GM23338 (cell line): Measurements from ENCODE around the gene FTO. TPM values are rescaled to one million over a fixed set of nuclear protein-coding genes. Genes with fewer than 3 reads are reported as not detected.

Experiments
- ATAC-seq: fragments of 200-7000 bp; cut with Tn5 transposase; 3 replicates; pipeline ENCODE4 v1.9.1; 2020
- DNase-seq: peaks from one replicate; pipeline ENCODE4 v3.0.0-alpha.2; 2015; ENCODE audit warnings: low spot score
- H2AFZ ChIP-seq: fragments of 200-600 bp; sonication (generic); 2 replicates; pipeline ENCODE4 v1.8.0; 2016; ENCODE audit warnings: antibody characterized with exemption, mild to moderate bottlenecking, moderate library complexity
- H3F3A ChIP-seq: fragments of 200-600 bp; sonication (generic); replicated peaks from 2 replicates; pipeline ENCODE4 v1.8.0; 2017; ENCODE audit warnings: antibody characterized with exemption, mixed run types, low read depth
- H3K27ac ChIP-seq: fragments of 200-600 bp; sonication (generic); 2 replicates; pipeline ENCODE4 v1.6.1; 2016; ENCODE audit warnings: low read depth
- H3K27me3 ChIP-seq: fragments of 200-600 bp; sonication (generic); 2 replicates; pipeline ENCODE4 v1.8.0; 2016; ENCODE audit warnings: mild to moderate bottlenecking, mixed run types, moderate library complexity; ENCODE audit not compliant: insufficient read depth
- H3K36me3 ChIP-seq: fragments of 200-600 bp; sonication (generic); 2 replicates; pipeline ENCODE4 v1.8.0; 2016; ENCODE audit warnings: mild to moderate bottlenecking; ENCODE audit not compliant: insufficient read depth
- H3K4me1 ChIP-seq: fragments of 200-600 bp; sonication (generic); 2 replicates; pipeline ENCODE4 v1.8.0; 2016; ENCODE audit warnings: mild to moderate bottlenecking, moderate library complexity; ENCODE audit not compliant: insufficient read depth
- H3K4me2 ChIP-seq: fragments of 200-600 bp; sonication (generic); 2 replicates; pipeline ENCODE4 v1.7.1; 2017; ENCODE audit warnings: mixed run types
- H3K4me3 ChIP-seq: fragments of 200-600 bp; sonication (generic); 2 replicates; pipeline ENCODE4 v1.6.1; 2016; ENCODE audit warnings: mixed run types
- H3K79me2 ChIP-seq: fragments of 200-600 bp; sonication (generic); replicated peaks from 2 replicates; pipeline ENCODE4 v1.8.0; 2017; ENCODE audit warnings: mild to moderate bottlenecking; ENCODE audit not compliant: insufficient read depth
- H3K9me2 ChIP-seq: fragments of 200-600 bp; sonication (generic); 2 replicates; pipeline ENCODE4 v1.8.0; 2017; ENCODE audit not compliant: insufficient read depth
- H4K20me1 ChIP-seq: fragments of 200-600 bp; sonication (generic); replicated peaks from 2 replicates; pipeline ENCODE4 v1.8.0; 2017; ENCODE audit warnings: mild to moderate bottlenecking; ENCODE audit not compliant: insufficient read depth
- H3K27ac Mint-ChIP-seq: 2 replicates; pipeline ENCODE4 v1.8.0; 2020; ENCODE audit warnings: inconsistent platforms, mild to moderate bottlenecking, moderate library complexity, mixed read lengths
- H3K27me3 Mint-ChIP-seq: 3 replicates; pipeline ENCODE4 v1.8.0; 2022; ENCODE audit warnings: low read depth, mild to moderate bottlenecking, moderate library complexity, mixed read lengths, inconsistent platforms; ENCODE audit not compliant: insufficient read depth, poor library complexity
- H3K36me3 Mint-ChIP-seq: 3 replicates; pipeline ENCODE4 v1.8.0; 2021; ENCODE audit warnings: low read depth, mild to moderate bottlenecking, inconsistent platforms, moderate library complexity, mixed read lengths
- H3K4me1 Mint-ChIP-seq: 3 replicates; pipeline ENCODE4 v1.8.0; 2020; ENCODE audit warnings: mild to moderate bottlenecking, inconsistent platforms, mixed read lengths
- H3K4me3 Mint-ChIP-seq: 3 replicates; pipeline ENCODE4 v1.8.0; 2021; ENCODE audit warnings: moderate library complexity, mild to moderate bottlenecking, inconsistent platforms, mixed read lengths
- H3K9me3 Mint-ChIP-seq: 3 replicates; pipeline ENCODE4 v1.8.0; 2020; ENCODE audit warnings: moderate library complexity, mild to moderate bottlenecking, inconsistent platforms, mixed read lengths
- CREB1 ChIP-seq: fragments of 250-450 bp; sonication (Bioruptor Pico); IDR thresholded peaks from 2 replicates; pipeline ENCODE4 v1.5.0; 2020; ENCODE audit warnings: low read depth, mild to moderate bottlenecking, moderate library complexity
- EZH2 ChIP-seq: fragments of 200-600 bp; sonication (generic); IDR thresholded peaks from one replicate; pipeline ENCODE4 v1.8.0; 2017; ENCODE audit warnings: antibody characterized with exemption, mild to moderate bottlenecking, low read depth; ENCODE audit not compliant: unreplicated experiment
- EZH2phosphoT487 ChIP-seq: fragments of 200-600 bp; sonication (generic); IDR thresholded peaks from one replicate; pipeline ENCODE4 v1.8.1; 2018; ENCODE audit warnings: antibody characterized with exemption; ENCODE audit not compliant: unreplicated experiment
- JUNB ChIP-seq: IDR thresholded peaks from one replicate; pipeline ENCODE4 v1.6.1; 2016; ENCODE audit warnings: antibody characterized with exemption; ENCODE audit not compliant: unreplicated experiment
- NANOG ChIP-seq: IDR thresholded peaks from 2 replicates; pipeline ENCODE4 v1.6.1; 2016; ENCODE audit warnings: antibody characterized with exemption, borderline replicate concordance
- POLR2AphosphoS5 ChIP-seq: IDR thresholded peaks from 2 replicates; pipeline ENCODE4 v1.6.1; 2016; ENCODE audit warnings: antibody characterized with exemption, low read depth
- STAT1 ChIP-seq: IDR thresholded peaks from one replicate; pipeline ENCODE4 v1.6.1; 2016; ENCODE audit warnings: antibody characterized with exemption; ENCODE audit not compliant: unreplicated experiment
- ZNF114 ChIP-seq: fragments of 250-450 bp; sonication (Bioruptor Pico); IDR thresholded peaks from 2 replicates; pipeline ENCODE4 v1.5.0; 2020; ENCODE audit warnings: mild to moderate bottlenecking, moderate library complexity
- ZNF331 ChIP-seq: fragments of 250-450 bp; sonication (Bioruptor Pico); IDR thresholded peaks from 2 replicates; pipeline ENCODE4 v1.5.0; 2020; ENCODE audit warnings: low read depth, mild to moderate bottlenecking, moderate library complexity
- polyA plus RNA-seq: library from polyadenylated mRNA; unstranded; fragments of >200 nt; fragmentation: Nextera tagmentation; extraction: Ambion mirVana; gene quantifications from 2 replicates; pipeline ENCODE4 v1.2.1, GENCODE V29; 2016
- total RNA-seq: library from RNA; depleted of rRNA; stranded (reverse); fragments of >200 nt; shearing (Covaris generic); gene quantifications from 2 replicates; pipeline ENCODE4 v1.2.3, GENCODE V29; 2014
- TF ChIP-seq, protein P1 (sequence below): fragments of 250-450 bp; sonication (Bioruptor Pico); IDR thresholded peaks from 2 replicates; pipeline ENCODE4 v1.5.0; 2020; ENCODE audit warnings: mild to moderate bottlenecking, moderate library complexity
- TF ChIP-seq, protein P2 (sequence below), 2 experiments: fragments of 200-600 bp in 1 of 2; sonication (generic) in 1 of 2; conservative IDR thresholded peaks; 2 replicates each; pipeline versions ENCODE4 v1.5.1 to v1.6.1; 2016 to 2017; ENCODE audit warnings: antibody characterized with exemption in 2 of 2, low read depth in 2 of 2, mild to moderate bottlenecking in 2 of 2, moderate library complexity in 1 of 2
- TF ChIP-seq, protein P3 (sequence below): IDR thresholded peaks from 2 replicates; pipeline ENCODE4 v1.6.1; 2016; ENCODE audit warnings: antibody characterized with exemption
- TF ChIP-seq, protein P4 (sequence below): IDR thresholded peaks from one replicate; pipeline ENCODE4 v1.6.1; 2018; ENCODE audit warnings: antibody characterized with exemption; ENCODE audit not compliant: unreplicated experiment

FTO gene
- total and polyA plus RNA-seq, 2 experiments from 2014 or later, result 17.7 to 69.6 TPM

DNA sequence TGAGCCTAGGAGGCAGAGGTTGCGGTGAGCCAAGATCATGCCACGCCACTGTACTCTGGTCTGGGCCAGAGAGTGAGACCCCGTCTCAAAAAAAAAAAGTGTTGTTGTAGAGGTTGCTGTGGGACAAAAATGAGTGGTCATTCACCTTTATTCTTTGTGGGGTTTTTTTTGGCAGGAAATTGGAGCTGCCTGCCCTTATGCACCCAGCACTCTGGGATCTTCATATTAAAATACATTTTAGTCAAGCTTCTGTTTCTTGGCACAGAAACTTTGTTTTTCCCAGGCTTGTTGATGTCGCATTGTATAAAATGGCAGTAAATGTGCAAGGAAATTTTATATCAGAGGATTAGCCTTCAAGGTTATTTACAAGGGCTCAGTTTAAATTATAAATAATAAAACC is 174.3 kb downstream of the FTO start:
- Histone ChIP-seq H3K79me2 (no peaks in the 10 kb centered on the region), H3K4me2 (no peak overlapping the region), H2AFZ (no peak overlapping the region), H3K4me1 (no peaks in the 10 kb centered on the region), H3K9me2 (no peaks in the 10 kb centered on the region), H3K27me3 (no peaks in the 10 kb centered on the region), H3K27ac (no peak overlapping the region), H3K4me3 (no peak overlapping the region), H3K36me3 (no peaks in the 10 kb centered on the region), H4K20me1 (0 out of 2 replicates have a peak, but pooled peaks cover 2% of the 10 kb centered on the region), H3F3A (no peaks in the 10 kb centered on the region)
- Mint-ChIP-seq H3K9me3 (no peaks in the 10 kb centered on the region), H3K4me3 (no peak overlapping the region), H3K27me3 (no peaks in the 10 kb centered on the region), H3K27ac (no peak overlapping the region), H3K36me3 (peaks cover 6% of the 10 kb centered on the region; the same call in 1 of the 3 replicates), H3K4me1 (no peaks in the 10 kb centered on the region)
- TF ChIP-seq, protein P1, sequence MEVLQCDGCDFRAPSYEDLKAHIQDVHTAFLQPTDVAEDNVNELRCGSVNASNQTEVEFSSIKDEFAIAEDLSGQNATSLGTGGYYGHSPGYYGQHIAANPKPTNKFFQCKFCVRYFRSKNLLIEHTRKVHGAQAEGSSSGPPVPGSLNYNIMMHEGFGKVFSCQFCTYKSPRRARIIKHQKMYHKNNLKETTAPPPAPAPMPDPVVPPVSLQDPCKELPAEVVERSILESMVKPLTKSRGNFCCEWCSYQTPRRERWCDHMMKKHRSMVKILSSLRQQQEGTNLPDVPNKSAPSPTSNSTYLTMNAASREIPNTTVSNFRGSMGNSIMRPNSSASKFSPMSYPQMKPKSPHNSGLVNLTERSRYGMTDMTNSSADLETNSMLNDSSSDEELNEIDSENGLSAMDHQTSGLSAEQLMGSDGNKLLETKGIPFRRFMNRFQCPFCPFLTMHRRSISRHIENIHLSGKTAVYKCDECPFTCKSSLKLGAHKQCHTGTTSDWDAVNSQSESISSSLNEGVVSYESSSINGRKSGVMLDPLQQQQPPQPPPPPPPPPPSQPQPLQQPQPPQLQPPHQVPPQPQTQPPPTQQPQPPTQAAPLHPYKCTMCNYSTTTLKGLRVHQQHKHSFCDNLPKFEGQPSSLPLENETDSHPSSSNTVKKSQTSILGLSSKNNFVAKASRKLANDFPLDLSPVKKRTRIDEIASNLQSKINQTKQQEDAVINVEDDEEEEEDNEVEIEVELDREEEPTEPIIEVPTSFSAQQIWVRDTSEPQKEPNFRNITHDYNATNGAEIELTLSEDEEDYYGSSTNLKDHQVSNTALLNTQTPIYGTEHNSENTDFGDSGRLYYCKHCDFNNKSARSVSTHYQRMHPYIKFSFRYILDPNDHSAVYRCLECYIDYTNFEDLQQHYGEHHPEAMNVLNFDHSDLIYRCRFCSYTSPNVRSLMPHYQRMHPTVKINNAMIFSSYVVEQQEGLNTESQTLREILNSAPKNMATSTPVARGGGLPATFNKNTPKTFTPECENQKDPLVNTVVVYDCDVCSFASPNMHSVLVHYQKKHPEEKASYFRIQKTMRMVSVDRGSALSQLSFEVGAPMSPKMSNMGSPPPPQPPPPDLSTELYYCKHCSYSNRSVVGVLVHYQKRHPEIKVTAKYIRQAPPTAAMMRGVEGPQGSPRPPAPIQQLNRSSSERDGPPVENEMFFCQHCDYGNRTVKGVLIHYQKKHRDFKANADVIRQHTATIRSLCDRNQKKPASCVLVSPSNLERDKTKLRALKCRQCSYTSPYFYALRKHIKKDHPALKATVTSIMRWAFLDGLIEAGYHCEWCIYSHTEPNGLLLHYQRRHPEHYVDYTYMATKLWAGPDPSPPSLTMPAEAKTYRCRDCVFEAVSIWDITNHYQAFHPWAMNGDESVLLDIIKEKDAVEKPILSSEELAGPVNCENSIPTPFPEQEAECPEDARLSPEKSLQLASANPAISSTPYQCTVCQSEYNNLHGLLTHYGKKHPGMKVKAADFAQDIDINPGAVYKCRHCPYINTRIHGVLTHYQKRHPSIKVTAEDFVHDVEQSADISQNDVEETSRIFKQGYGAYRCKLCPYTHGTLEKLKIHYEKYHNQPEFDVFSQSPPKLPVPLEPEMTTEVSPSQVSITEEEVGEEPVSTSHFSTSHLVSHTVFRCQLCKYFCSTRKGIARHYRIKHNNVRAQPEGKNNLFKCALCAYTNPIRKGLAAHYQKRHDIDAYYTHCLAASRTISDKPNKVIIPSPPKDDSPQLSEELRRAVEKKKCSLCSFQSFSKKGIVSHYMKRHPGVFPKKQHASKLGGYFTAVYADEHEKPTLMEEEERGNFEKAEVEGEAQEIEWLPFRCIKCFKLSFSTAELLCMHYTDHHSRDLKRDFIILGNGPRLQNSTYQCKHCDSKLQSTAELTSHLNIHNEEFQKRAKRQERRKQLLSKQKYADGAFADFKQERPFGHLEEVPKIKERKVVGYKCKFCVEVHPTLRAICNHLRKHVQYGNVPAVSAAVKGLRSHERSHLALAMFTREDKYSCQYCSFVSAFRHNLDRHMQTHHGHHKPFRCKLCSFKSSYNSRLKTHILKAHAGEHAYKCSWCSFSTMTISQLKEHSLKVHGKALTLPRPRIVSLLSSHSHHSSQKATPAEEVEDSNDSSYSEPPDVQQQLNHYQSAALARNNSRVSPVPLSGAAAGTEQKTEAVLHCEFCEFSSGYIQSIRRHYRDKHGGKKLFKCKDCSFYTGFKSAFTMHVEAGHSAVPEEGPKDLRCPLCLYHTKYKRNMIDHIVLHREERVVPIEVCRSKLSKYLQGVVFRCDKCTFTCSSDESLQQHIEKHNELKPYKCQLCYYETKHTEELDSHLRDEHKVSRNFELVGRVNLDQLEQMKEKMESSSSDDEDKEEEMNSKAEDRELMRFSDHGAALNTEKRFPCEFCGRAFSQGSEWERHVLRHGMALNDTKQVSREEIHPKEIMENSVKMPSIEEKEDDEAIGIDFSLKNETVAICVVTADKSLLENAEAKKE (CRISPR knock-in tag), result no peak
- no peak for TF ChIP-seq ZNF114 (CRISPR knock-in tag)
- no peak for TF ChIP-seq CREB1
- TF ChIP-seq, protein P2, sequence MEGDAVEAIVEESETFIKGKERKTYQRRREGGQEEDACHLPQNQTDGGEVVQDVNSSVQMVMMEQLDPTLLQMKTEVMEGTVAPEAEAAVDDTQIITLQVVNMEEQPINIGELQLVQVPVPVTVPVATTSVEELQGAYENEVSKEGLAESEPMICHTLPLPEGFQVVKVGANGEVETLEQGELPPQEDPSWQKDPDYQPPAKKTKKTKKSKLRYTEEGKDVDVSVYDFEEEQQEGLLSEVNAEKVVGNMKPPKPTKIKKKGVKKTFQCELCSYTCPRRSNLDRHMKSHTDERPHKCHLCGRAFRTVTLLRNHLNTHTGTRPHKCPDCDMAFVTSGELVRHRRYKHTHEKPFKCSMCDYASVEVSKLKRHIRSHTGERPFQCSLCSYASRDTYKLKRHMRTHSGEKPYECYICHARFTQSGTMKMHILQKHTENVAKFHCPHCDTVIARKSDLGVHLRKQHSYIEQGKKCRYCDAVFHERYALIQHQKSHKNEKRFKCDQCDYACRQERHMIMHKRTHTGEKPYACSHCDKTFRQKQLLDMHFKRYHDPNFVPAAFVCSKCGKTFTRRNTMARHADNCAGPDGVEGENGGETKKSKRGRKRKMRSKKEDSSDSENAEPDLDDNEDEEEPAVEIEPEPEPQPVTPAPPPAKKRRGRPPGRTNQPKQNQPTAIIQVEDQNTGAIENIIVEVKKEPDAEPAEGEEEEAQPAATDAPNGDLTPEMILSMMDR (conservative IDR thresholded peaks at IDR 0.05; ENCODE audit: low read depth in 2 of 2), result no peak
- TF ChIP-seq ZNF331, result no peak
- TF ChIP-seq STAT1, result no peak
- no peak for TF ChIP-seq POLR2AphosphoS5
- TF ChIP-seq, protein P3, sequence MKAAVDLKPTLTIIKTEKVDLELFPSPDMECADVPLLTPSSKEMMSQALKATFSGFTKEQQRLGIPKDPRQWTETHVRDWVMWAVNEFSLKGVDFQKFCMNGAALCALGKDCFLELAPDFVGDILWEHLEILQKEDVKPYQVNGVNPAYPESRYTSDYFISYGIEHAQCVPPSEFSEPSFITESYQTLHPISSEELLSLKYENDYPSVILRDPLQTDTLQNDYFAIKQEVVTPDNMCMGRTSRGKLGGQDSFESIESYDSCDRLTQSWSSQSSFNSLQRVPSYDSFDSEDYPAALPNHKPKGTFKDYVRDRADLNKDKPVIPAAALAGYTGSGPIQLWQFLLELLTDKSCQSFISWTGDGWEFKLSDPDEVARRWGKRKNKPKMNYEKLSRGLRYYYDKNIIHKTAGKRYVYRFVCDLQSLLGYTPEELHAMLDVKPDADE, result no peak
- TF ChIP-seq, protein P4, sequence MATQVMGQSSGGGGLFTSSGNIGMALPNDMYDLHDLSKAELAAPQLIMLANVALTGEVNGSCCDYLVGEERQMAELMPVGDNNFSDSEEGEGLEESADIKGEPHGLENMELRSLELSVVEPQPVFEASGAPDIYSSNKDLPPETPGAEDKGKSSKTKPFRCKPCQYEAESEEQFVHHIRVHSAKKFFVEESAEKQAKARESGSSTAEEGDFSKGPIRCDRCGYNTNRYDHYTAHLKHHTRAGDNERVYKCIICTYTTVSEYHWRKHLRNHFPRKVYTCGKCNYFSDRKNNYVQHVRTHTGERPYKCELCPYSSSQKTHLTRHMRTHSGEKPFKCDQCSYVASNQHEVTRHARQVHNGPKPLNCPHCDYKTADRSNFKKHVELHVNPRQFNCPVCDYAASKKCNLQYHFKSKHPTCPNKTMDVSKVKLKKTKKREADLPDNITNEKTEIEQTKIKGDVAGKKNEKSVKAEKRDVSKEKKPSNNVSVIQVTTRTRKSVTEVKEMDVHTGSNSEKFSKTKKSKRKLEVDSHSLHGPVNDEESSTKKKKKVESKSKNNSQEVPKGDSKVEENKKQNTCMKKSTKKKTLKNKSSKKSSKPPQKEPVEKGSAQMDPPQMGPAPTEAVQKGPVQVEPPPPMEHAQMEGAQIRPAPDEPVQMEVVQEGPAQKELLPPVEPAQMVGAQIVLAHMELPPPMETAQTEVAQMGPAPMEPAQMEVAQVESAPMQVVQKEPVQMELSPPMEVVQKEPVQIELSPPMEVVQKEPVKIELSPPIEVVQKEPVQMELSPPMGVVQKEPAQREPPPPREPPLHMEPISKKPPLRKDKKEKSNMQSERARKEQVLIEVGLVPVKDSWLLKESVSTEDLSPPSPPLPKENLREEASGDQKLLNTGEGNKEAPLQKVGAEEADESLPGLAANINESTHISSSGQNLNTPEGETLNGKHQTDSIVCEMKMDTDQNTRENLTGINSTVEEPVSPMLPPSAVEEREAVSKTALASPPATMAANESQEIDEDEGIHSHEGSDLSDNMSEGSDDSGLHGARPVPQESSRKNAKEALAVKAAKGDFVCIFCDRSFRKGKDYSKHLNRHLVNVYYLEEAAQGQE, result no peak
- TF ChIP-seq EZH2, result no peak
- TF ChIP-seq EZH2phosphoT487, result no peak
- no peak for TF ChIP-seq NANOG
- TF ChIP-seq JUNB, result no peak
- DNase-seq (no peak), ATAC-seq (no peak)
